Mesendoderm (in vitro differentiated cells): Measurements from ENCODE around the gene BTN1A1. TPM values are rescaled to one million over a fixed set of nuclear protein-coding genes. Genes with fewer than 3 reads are reported as not detected.

Experiments used
- DNase-seq: peaks from one replicate; pipeline ENCODE4 v3.0.0; 2013
- H2AK5ac ChIP-seq: 2 replicates; pipeline ENCODE4 v1.6.1; 2013; ENCODE audit warnings: low read length, inconsistent platforms
- H2BK120ac ChIP-seq: 2 replicates; pipeline ENCODE4 v1.6.1; 2013; ENCODE audit warnings: low read depth, mild to moderate bottlenecking, low read length, moderate library complexity, mixed read lengths
- H2BK15ac ChIP-seq: replicated peaks from 2 replicates; pipeline ENCODE4 v1.6.1; 2013; ENCODE audit warnings: low read depth, mild to moderate bottlenecking, moderate library complexity
- H2BK5ac ChIP-seq: 2 replicates; pipeline ENCODE4 v1.6.1; 2013; ENCODE audit warnings: low read length, inconsistent platforms
- H3K18ac ChIP-seq: 2 replicates; pipeline ENCODE4 v1.6.1; 2013; ENCODE audit warnings: mild to moderate bottlenecking, low read length, mixed read lengths
- H3K23ac ChIP-seq: one replicate; pipeline ENCODE4 v1.6.1; 2013; ENCODE audit warnings: low read length
- H3K27ac ChIP-seq: 2 replicates; pipeline ENCODE4 v1.5.1; 2013; ENCODE audit warnings: low read depth, mild to moderate bottlenecking, inconsistent platforms, low read length, moderate library complexity
- H3K27me3 ChIP-seq: 2 replicates; pipeline ENCODE4 v1.6.1; 2013; ENCODE audit warnings: low read length, control low read depth, mild to moderate bottlenecking, inconsistent platforms; ENCODE audit not compliant: insufficient read depth, poor library complexity
- H3K36me3 ChIP-seq: 2 replicates; pipeline ENCODE4 v1.6.1; 2013; ENCODE audit warnings: low read length, inconsistent platforms; ENCODE audit not compliant: control insufficient read depth, insufficient read depth
- H3K4ac ChIP-seq: one replicate; pipeline ENCODE4 v1.6.1; 2013; ENCODE audit warnings: low read depth, mild to moderate bottlenecking, low read length, moderate library complexity
- H3K4me1 ChIP-seq: 2 replicates; pipeline ENCODE4 v1.6.1; 2013; ENCODE audit warnings: low read depth, low read length, inconsistent platforms; ENCODE audit not compliant: control insufficient read depth
- H3K4me2 ChIP-seq: 2 replicates; pipeline ENCODE4 v1.6.1; 2013; ENCODE audit warnings: low read length
- H3K4me3 ChIP-seq: 2 replicates; pipeline ENCODE4 v1.5.1; 2013; ENCODE audit warnings: mild to moderate bottlenecking, low read length
- H3K56ac ChIP-seq: one replicate; pipeline ENCODE4 v1.6.1; 2013; ENCODE audit warnings: low read length
- H3K79me1 ChIP-seq: 2 replicates; pipeline ENCODE4 v1.6.1; 2013; ENCODE audit warnings: low read length, inconsistent platforms
- H3K79me2 ChIP-seq: 2 replicates; pipeline ENCODE4 v1.6.1; 2013; ENCODE audit warnings: mild to moderate bottlenecking, low read length; ENCODE audit not compliant: control insufficient read depth, insufficient read depth
- H3K9ac ChIP-seq: 2 replicates; pipeline ENCODE4 v1.6.1; 2013; ENCODE audit warnings: low read length, inconsistent platforms
- H4K5ac ChIP-seq: one replicate; pipeline ENCODE4 v1.6.1; 2013; ENCODE audit warnings: low read length
- H4K8ac ChIP-seq: one replicate; pipeline ENCODE4 v1.6.1; 2013; ENCODE audit warnings: low read depth, mild to moderate bottlenecking, control low read depth, low read length, moderate library complexity
- WGBS: extraction: QIAGEN DNeasy Blood & Tissue Kit; methylation state at CpG from one replicate; pipeline ENCODE4 v1.1.7; 2013; ENCODE audit warnings: low lambda C conversion rate, missing lambda C conversion rate; ENCODE audit not compliant: insufficient coverage; ENCODE audit errors: extremely low coverage; 5-methylcytosine and 5-hydroxymethylcytosine counted together
- polyA plus RNA-seq, 2 experiments: library from polyadenylated mRNA; stranded (reverse); fragments of 200-250 nt; gene quantifications; one replicate each; pipeline ENCODE4 v1.2.3, GENCODE V29; 2013

Gene BTN1A1, protein sequence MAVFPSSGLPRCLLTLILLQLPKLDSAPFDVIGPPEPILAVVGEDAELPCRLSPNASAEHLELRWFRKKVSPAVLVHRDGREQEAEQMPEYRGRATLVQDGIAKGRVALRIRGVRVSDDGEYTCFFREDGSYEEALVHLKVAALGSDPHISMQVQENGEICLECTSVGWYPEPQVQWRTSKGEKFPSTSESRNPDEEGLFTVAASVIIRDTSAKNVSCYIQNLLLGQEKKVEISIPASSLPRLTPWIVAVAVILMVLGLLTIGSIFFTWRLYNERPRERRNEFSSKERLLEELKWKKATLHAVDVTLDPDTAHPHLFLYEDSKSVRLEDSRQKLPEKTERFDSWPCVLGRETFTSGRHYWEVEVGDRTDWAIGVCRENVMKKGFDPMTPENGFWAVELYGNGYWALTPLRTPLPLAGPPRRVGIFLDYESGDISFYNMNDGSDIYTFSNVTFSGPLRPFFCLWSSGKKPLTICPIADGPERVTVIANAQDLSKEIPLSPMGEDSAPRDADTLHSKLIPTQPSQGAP
- polyA plus RNA-seq (2013, experiment 1 of 2): 0.08 TPM
- polyA plus RNA-seq (2013, experiment 2 of 2): 0.07 TPM

GRCh38 chr6:26500102-26500501 is at the start of gene BTN1A1:
Gene BTN1A1, plus strand, starts transcription at chr6:26500303. Its CDS starts 984 bp downstream, at chr6:26501287.
- peak; percentile 73 for DNase-seq
- H3K27me3 ChIP-seq: peaks cover 16% of the 10 kb centered on the region
- no peaks in the 10 kb centered on the region for H3K4me1 ChIP-seq
- H3K79me2 ChIP-seq: no peaks in the 10 kb centered on the region
- no peak within 1 kb of the TSS for H3K4me3 ChIP-seq
- no peak within 1 kb of the TSS for H3K27ac ChIP-seq
- no peak within 1 kb of the TSS for H2BK120ac ChIP-seq
- no peak within 1 kb of the TSS for H3K4ac ChIP-seq
- no peak within 1 kb of the TSS for H4K5ac ChIP-seq
- H2BK5ac ChIP-seq: no peak within 1 kb of the TSS
- H3K56ac ChIP-seq: peak within 1 kb of the TSS; percentile 10
- H3K9ac ChIP-seq: no peak within 1 kb of the TSS
- H3K18ac ChIP-seq: no peak within 1 kb of the TSS
- WGBS: no CpG with 5 or more reads among the region's 2 CpGs
- H3K36me3 ChIP-seq: no peaks in the 10 kb centered on the region
- H3K4me2 ChIP-seq: no peak within 1 kb of the TSS
- no peak within 1 kb of the TSS for H3K23ac ChIP-seq
- H2BK15ac ChIP-seq: no peak within 1 kb of the TSS
- no peak within 1 kb of the TSS for H2AK5ac ChIP-seq
- no peak within 1 kb of the TSS for H4K8ac ChIP-seq
- no peaks in the 10 kb centered on the region for H3K79me1 ChIP-seq

DNA sequence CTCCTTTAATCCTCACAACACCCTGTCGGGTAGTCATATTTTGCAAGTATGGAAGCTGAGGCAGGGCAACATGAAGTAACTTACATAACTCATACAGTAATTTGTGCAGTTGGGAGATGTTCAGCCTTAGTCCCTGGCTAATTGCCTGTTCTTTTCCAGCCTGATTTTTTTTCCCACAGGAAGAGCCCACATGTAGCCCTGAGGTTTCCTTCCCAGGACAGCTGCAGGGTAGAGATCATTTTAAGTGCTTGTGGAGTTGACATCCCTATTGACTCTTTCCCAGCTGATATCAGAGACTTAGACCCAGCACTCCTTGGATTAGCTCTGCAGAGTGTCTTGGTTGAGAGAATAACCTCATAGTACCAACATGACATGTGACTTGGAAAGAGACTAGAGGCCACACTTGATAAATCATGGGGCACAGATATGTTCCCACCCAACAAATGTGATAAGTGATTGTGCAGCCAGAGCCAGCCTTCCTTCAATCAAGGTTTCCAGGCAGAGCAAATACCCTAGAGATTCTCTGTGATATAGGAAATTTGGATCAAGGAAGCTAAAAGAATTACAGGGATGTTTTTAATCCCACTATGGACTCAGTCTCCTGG is 47.4 kb upstream of the BTN1A1 start:
- no peaks in the 10 kb centered on the region for H3K79me1 ChIP-seq
- no CpG with 5 or more reads among the region's 1 CpG for WGBS

GRCh38 chr6:26454631-26455030 is 45.5 kb upstream of the BTN1A1 start:
- Histone ChIP-seq H2BK15ac (no peak overlapping the region), H4K5ac (no peak overlapping the region), H3K56ac (no peak overlapping the region), H3K27me3 (no peaks in the 10 kb centered on the region), H2BK120ac (no peak overlapping the region), H3K18ac (no peak overlapping the region), H3K79me2 (peaks cover 2% of the 10 kb centered on the region), H2AK5ac (no peak overlapping the region), H3K9ac (no peak overlapping the region), H2BK5ac (no peak overlapping the region), H3K4me3 (no peak overlapping the region), H3K4ac (no peak overlapping the region), H4K8ac (no peak overlapping the region), H3K4me2 (no peak overlapping the region), H3K36me3 (no peaks in the 10 kb centered on the region), H3K27ac (no peak overlapping the region), H3K4me1 (no peaks in the 10 kb centered on the region), H3K79me1 (peaks cover 4% of the 10 kb centered on the region), H3K23ac (no peak overlapping the region)
- WGBS: no CpG with 5 or more reads among the region's 1 CpG
- DNase-seq: no peak

More for the DNA sequence above, 47.4 kb upstream of the BTN1A1 start:
- H2BK15ac ChIP-seq: no peak overlapping the region
- no peak overlapping the region for H3K4ac ChIP-seq
- H3K18ac ChIP-seq: no peak overlapping the region
- H4K8ac ChIP-seq: no peak overlapping the region
- H3K4me1 ChIP-seq: no peaks in the 10 kb centered on the region
- H3K79me2 ChIP-seq: no peaks in the 10 kb centered on the region
- H3K4me2 ChIP-seq: no peak overlapping the region
- H2AK5ac ChIP-seq: no peak overlapping the region
- no peak overlapping the region for H2BK120ac ChIP-seq
- H3K27me3 ChIP-seq: no peaks in the 10 kb centered on the region
- no peaks in the 10 kb centered on the region for H3K36me3 ChIP-seq
- no peak overlapping the region for H3K27ac ChIP-seq
- H2BK5ac ChIP-seq: no peak overlapping the region
- no peak overlapping the region for H3K23ac ChIP-seq
- no peak overlapping the region for H3K4me3 ChIP-seq
- no peak for DNase-seq
- H3K9ac ChIP-seq: no peak overlapping the region
- no peak overlapping the region for H3K56ac ChIP-seq
- no peak overlapping the region for H4K5ac ChIP-seq

DNA sequence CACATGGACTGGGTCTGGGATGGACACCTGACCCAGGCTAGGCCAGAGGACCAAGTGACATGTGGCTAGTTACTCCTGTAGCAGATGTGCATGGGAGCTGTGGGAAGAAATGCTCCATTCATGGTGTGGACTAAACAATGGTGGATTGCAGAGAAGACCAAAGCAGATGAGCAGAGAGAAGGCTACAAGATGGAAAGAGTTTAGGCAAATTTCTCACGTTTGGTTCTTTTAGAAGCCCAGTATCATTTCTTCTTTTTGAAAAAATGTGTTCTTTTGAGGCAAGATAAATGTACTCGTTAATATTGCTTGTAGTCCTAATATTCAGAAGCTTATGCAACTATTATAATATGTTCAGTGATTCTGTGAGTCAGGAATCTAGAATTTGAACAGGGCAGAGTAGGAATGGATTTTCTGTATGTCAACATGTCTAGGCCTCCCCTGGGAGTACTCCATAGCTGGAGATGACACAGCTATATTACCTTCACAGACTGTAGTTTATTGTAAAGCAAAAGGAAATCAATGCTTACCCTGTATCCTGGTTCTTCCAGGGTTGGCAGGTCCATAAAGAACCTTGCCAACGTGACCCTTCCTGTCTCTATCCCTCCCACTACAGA is 44.6 kb upstream of the BTN1A1 start:
- Histone ChIP-seq H2BK15ac (no peak overlapping the region), H3K4me1 (no peaks in the 10 kb centered on the region), H3K27ac (no peak overlapping the region), H4K5ac (no peak overlapping the region), H3K23ac (no peak overlapping the region), H3K4me2 (no peak overlapping the region), H2AK5ac (no peak overlapping the region), H3K36me3 (no peaks in the 10 kb centered on the region), H3K27me3 (no peaks in the 10 kb centered on the region), H3K79me2 (peaks cover 2% of the 10 kb centered on the region), H3K4me3 (no peak overlapping the region), H3K56ac (no peak overlapping the region), H3K4ac (no peak overlapping the region), H2BK120ac (no peak overlapping the region), H3K9ac (no peak overlapping the region), H4K8ac (no peak overlapping the region), H3K79me1 (peaks cover 5% of the 10 kb centered on the region), H3K18ac (no peak overlapping the region), H2BK5ac (no peak overlapping the region)
- no CpG with 5 or more reads among the region's 3 CpGs for WGBS
- no peak for DNase-seq

DNA sequence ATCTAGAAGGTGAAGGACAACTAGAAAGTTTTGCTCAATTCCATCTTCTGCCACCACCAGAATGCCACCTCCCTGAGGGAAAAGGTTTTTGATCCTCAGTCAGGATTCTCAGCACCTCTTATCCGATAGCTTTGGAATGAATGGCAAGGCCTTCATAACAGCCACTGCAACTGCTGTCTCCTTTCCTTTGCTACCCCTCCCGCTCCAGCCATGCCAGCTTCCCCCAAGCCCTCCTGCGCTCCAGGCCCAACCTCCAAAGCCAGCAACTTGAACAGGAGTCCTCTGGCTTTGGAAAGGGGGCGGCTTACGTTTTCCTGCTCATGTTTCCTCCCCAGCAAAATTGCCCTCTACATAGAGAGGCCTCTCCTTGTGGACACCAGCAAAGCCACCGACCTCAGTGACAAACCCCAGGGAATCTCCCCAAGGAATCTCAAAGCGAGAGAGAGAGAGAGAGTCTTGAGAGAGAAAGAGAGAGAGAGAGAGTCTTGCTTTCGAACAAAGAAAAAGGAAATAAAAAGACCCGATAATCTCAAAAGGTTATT is 42.8 kb upstream of the BTN1A1 start:
- Histone ChIP-seq H3K4me2 (no peak overlapping the region), H3K23ac (no peak overlapping the region), H3K4me1 (no peaks in the 10 kb centered on the region), H3K4ac (no peak overlapping the region), H3K9ac (peak overlapping the region; percentile 60), H3K36me3 (no peaks in the 10 kb centered on the region), H3K27me3 (no peaks in the 10 kb centered on the region), H3K79me2 (peaks cover 2% of the 10 kb centered on the region), H3K4me3 (no peak overlapping the region), H3K56ac (peak overlapping the region; percentile 73), H2AK5ac (no peak overlapping the region), H2BK120ac (no peak overlapping the region), H2BK15ac (no peak overlapping the region), H2BK5ac (no peak overlapping the region), H4K5ac (no peak overlapping the region), H3K27ac (no peak overlapping the region), H3K18ac (peak overlapping the region; percentile 13), H3K79me1 (peaks cover 6% of the 10 kb centered on the region), H4K8ac (peak overlapping the region; percentile 89)
- WGBS: no CpG with 5 or more reads among the region's 9 CpGs
- peak; percentile 80 for DNase-seq
